Stimulated activated CD8-positive, alpha-beta memory T cell treated with anti-CD3 and anti-CD28 coated beads, Interleukin-7, amount 100 ng/mL, for 1 hour (primary cell): ENCODE data around the gene SPINT3.
"Not testable (repeated sequence)": the region's sequence is repeated elsewhere in the genome, so short reads cannot be mapped to it uniquely, and the experiment has no call there.

Experiments used
- DNase-seq, 2 donors: peaks; one replicate each; pipeline ENCODE4 v3.0.0-alpha.2; 2020; ENCODE audit warnings: low read depth in 2 of 2

Gene SPINT3

GRCh38 chr20:45502561-45502960 is 12.9 kb downstream of the SPINT3 start:
- no peak for DNase-seq

GRCh38 chr20:45501600-45501999 is 13.8 kb downstream of the SPINT3 start:
- DNase-seq, result no peak

GRCh38 chr20:45500022-45500421 is 15.4 kb downstream of the SPINT3 start:
- no peak for DNase-seq

- no peak for DNase-seq
These were observed 17.4 kb downstream of the SPINT3 start for GRCh38 chr20:45497971-45498494.

GRCh38 chr20:45496166-45496565 is 19.3 kb downstream of the SPINT3 start:
- DNase-seq, result no peak

GRCh38 chr20:45495501-45495941 is 19.9 kb downstream of the SPINT3 start:
- no peak for DNase-seq

- no peak for DNase-seq
These were observed 26.3 kb downstream of the SPINT3 start for GRCh38 chr20:45489083-45489531.

- no peak for DNase-seq
These were observed 28.2 kb downstream of the SPINT3 start for GRCh38 chr20:45487231-45487635.

GRCh38 chr20:45485388-45485787 is 30.0 kb downstream of the SPINT3 start:
- no peak for DNase-seq

- DNase-seq, result no peak
These were observed 30.7 kb downstream of the SPINT3 start for GRCh38 chr20:45484676-45485075.

- DNase-seq, result no peak
These were observed 35.6 kb downstream of the SPINT3 start for GRCh38 chr20:45479822-45480221.

GRCh38 chr20:45477530-45478148 is 37.8 kb downstream of the SPINT3 start:
- not testable (repeated sequence) for DNase-seq

- not testable (repeated sequence) for DNase-seq
These were observed 43.1 kb downstream of the SPINT3 start for GRCh38 chr20:45472286-45472685.

GRCh38 chr20:45470937-45471336 is 44.5 kb downstream of the SPINT3 start:
- DNase-seq, result no peak

- DNase-seq, result no peak
These were observed 45.0 kb downstream of the SPINT3 start for GRCh38 chr20:45470262-45470931.

GRCh38 chr20:45469336-45470261 is 45.8 kb downstream of the SPINT3 start, which contains the start of gene WFDC2:
Gene WFDC2, plus strand, starts transcription at chr20:45469753. Its CDS starts 29 bp downstream, at chr20:45469782.
- no peak for DNase-seq

- no peak for DNase-seq
These were observed 47.6 kb downstream of the SPINT3 start for GRCh38 chr20:45467861-45468260.

GRCh38 chr20:45467172-45467571 is 48.2 kb downstream of the SPINT3 start:
- no peak for DNase-seq

- no peak for DNase-seq
These were observed 49.7 kb downstream of the SPINT3 start for GRCh38 chr20:45465491-45466266.

- DNase-seq, result no peak
These were observed 51.7 kb downstream of the SPINT3 start for GRCh38 chr20:45463709-45464108.
